CD4-positive, alpha-beta T cell (primary cell): Measurements from ENCODE around the gene CAP2. TPM values are rescaled to one million over a fixed set of nuclear protein-coding genes. Genes with fewer than 3 reads are reported as not detected.

Experiments used
- ATAC-seq: fragments of 200-7000 bp; cut with Tn5 transposase; one replicate; pipeline ENCODE4 v1.10.0; 2022; ENCODE audit warnings: mild to moderate bottlenecking; ENCODE audit not compliant: poor library complexity
- CTCF ChIA-PET: fragments of 350-600 bp; sonication (Branson Sonifier 250); formaldehyde crosslinking; loops from one replicate; lab custom pipeline; 2021; ENCODE audit warnings: antibody characterized with exemption, inconsistent platforms; lab: Charles Lee
- POLR2A ChIA-PET: fragments of 350-600 bp; sonication (Branson Sonifier 250); formaldehyde crosslinking; loops from one replicate; lab custom pipeline; 2021; ENCODE audit warnings: antibody characterized with exemption, inconsistent platforms; lab: Charles Lee
- DNase-seq, 14 experiments: peaks; one replicate each; pipeline ENCODE4 v3.0.0-alpha.2; 2013 to 2020; ENCODE audit warnings: mixed read lengths in 2 of 14
- H3K27ac ChIP-seq, 2 donors: one replicate each; pipeline versions ENCODE4 v1.5.1 to v1.7.0; 2013; ENCODE audit warnings: low read length in 2 of 2, low read depth in 1 of 2, mild to moderate bottlenecking in 1 of 2
- H3K27me3 ChIP-seq, 2 experiments: 1 replicate in 1 of 2; 2 replicates in 1 of 2; pipeline versions ENCODE4 v1.6.1 to v1.7.0; 2013; ENCODE audit warnings: low read length in 2 of 2, control low read depth in 1 of 2, mild to moderate bottlenecking in 1 of 2, moderate library complexity in 1 of 2; ENCODE audit not compliant: insufficient read depth in 2 of 2, control insufficient read depth in 1 of 2
- H3K36me3 ChIP-seq: one replicate; pipeline ENCODE4 v1.6.1; 2013; ENCODE audit warnings: low read length, control low read depth; ENCODE audit not compliant: insufficient read depth
- H3K4me1 ChIP-seq: one replicate; pipeline ENCODE4 v1.6.1; 2013; ENCODE audit warnings: low read length, control low read depth; ENCODE audit not compliant: insufficient read depth
- H3K4me3 ChIP-seq: one replicate; pipeline ENCODE4 v1.5.1; 2013; ENCODE audit warnings: mild to moderate bottlenecking, low read length, moderate library complexity
- H3K9me3 ChIP-seq, 2 experiments: 1 replicate in 1 of 2; 2 replicates in 1 of 2; pipeline versions ENCODE4 v1.6.1 to v1.7.0; 2013; ENCODE audit warnings: low read length in 2 of 2, mild to moderate bottlenecking in 2 of 2, control low read depth in 1 of 2, moderate library complexity in 1 of 2; ENCODE audit not compliant: control insufficient read depth in 1 of 2, insufficient read depth in 1 of 2
- H3K27ac Mint-ChIP-seq: one replicate; pipeline ENCODE4 v1.8.0; 2020; ENCODE audit warnings: mixed read lengths
- H3K27me3 Mint-ChIP-seq: one replicate; pipeline ENCODE4 v1.8.0; 2021; ENCODE audit warnings: mixed read lengths
- H3K36me3 Mint-ChIP-seq: one replicate; pipeline ENCODE4 v1.8.0; 2021; ENCODE audit warnings: low read depth, mixed read lengths
- H3K4me1 Mint-ChIP-seq: one replicate; pipeline ENCODE4 v1.8.0; 2021; ENCODE audit warnings: low read depth, mixed read lengths
- H3K4me3 Mint-ChIP-seq: one replicate; pipeline ENCODE4 v1.8.0; 2020; ENCODE audit warnings: mild to moderate bottlenecking, mixed read lengths
- H3K9me3 Mint-ChIP-seq: one replicate; pipeline ENCODE4 v1.8.0; 2020; ENCODE audit warnings: mixed read lengths
- CTCF ChIP-seq: fragments of 200-600 bp; IDR thresholded peaks from one replicate; pipeline ENCODE4 v1.8.0; 2022; ENCODE audit warnings: antibody characterized with exemption, mild to moderate bottlenecking
- intact Hi-C, 2 experiments: fragments of 100-400 bp; cut with DNase I in 1 of 2; cut with micrococcal nuclease in 1 of 2; formaldehyde crosslinking; loops; one replicate each; pipeline versions ENCODE4 v1.15.1 to v1.9.0; 2023 to 2025; cut with DNase I, micrococcal nuclease
- total RNA-seq, 174 experiments: library from RNA in 2 of 174; stranded (reverse) in 2 of 174; gene quantifications; one replicate each; pipeline ENCODE4 v1.2.3 and lab custom pipeline; 2021 to 2026

CAP2 gene
- total RNA-seq, 2 experiments from 2014 or later: not detected

- Mint-ChIP-seq H3K27me3 (peaks cover 17% of the 10 kb centered on the region), H3K4me3 (no peak overlapping the region), H3K27ac (no peak overlapping the region), H3K36me3 (no peaks in the 10 kb centered on the region), H3K9me3 (no peaks in the 10 kb centered on the region), H3K4me1 (no peaks in the 10 kb centered on the region)
- TF ChIP-seq CTCF: no peak
- Histone ChIP-seq H3K9me3 (no peaks in the 10 kb centered on the region), H3K4me3 (no peak overlapping the region), H3K27me3 (no peaks in the 10 kb centered on the region), H3K36me3 (no peaks in the 10 kb centered on the region), H3K4me1 (no peaks in the 10 kb centered on the region), H3K27ac (no peak overlapping the region)
- ChIA-PET POLR2A (no interaction called here), CTCF (no interaction called here)
- DNase-seq (no peak), ATAC-seq (no peak)
- intact Hi-C loops: no loop called here
Observed at GRCh38 chr6:17519120-17519519, 125.7 kb downstream of the CAP2 start.

DNA sequence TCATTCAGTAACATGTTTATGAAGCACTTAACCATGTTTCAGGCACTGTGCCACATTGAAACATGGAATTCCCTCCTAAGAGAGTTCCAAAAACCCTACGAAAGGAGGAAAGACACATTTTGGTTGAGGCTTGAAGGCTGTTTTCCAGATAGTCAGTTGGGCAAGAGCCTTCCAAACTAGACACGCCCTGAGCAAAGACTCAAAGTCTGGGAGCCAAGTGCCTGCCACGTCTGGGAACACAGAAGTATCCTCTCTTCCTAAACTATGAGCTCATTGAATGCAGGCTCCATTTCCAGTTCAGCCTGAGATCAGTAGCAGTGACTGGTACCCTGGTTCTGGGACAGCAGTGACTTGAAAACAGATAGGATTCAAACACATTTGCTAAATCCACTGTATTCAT lies 132.2 kb downstream of the CAP2 start:
- H3K27ac Mint-ChIP-seq: no peak overlapping the region
- no peak overlapping the region for H3K4me3 Mint-ChIP-seq
- peaks cover 2% of the 10 kb centered on the region for H3K9me3 Mint-ChIP-seq
- ChIA-PET POLR2A (no interaction called here), CTCF (no interaction called here)
- Histone ChIP-seq H3K36me3 (no peaks in the 10 kb centered on the region), H3K9me3 (no peaks in the 10 kb centered on the region), H3K4me1 (no peaks in the 10 kb centered on the region), H3K27ac (no peak overlapping the region), H3K4me3 (no peak overlapping the region), H3K27me3 (no peaks in the 10 kb centered on the region)
- intact Hi-C loops: no loop called here
- peaks cover 7% of the 10 kb centered on the region for H3K27me3 Mint-ChIP-seq
- DNase-seq (no peak), ATAC-seq (no peak)
- no peaks in the 10 kb centered on the region for H3K4me1 Mint-ChIP-seq
- no peaks in the 10 kb centered on the region for H3K36me3 Mint-ChIP-seq
- TF ChIP-seq CTCF: no peak

DNA sequence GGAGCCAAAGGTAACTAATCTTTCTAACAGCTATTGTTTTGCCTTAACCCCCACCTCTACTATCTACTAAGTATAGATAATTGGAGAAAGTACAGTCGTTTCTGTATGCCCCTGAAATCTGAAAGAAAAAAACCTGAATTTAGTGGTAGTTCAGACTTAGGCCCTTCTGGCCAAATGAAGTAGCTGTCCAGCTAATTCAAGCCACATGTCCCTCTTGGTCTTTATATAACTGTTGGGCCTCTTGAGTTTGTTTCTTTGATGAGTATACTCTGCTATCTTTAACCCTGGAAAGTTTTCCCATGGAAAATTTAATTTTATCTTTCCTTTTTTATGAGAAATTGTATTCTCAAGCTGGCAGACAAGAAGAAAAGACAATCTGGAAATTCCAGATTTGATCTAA lies 133.7 kb downstream of the CAP2 start:
- Mint-ChIP-seq H3K36me3 (no peaks in the 10 kb centered on the region), H3K4me3 (no peak overlapping the region), H3K4me1 (no peaks in the 10 kb centered on the region), H3K27me3 (peaks cover 7% of the 10 kb centered on the region), H3K9me3 (peaks cover 2% of the 10 kb centered on the region), H3K27ac (no peak overlapping the region)
- CTCF ChIA-PET: no interaction called here
- Histone ChIP-seq H3K36me3 (no peaks in the 10 kb centered on the region), H3K4me3 (no peak overlapping the region), H3K27me3 (no peaks in the 10 kb centered on the region), H3K9me3 (no peaks in the 10 kb centered on the region), H3K27ac (no peak overlapping the region), H3K4me1 (no peaks in the 10 kb centered on the region)
- POLR2A ChIA-PET: no interaction called here
- no peak for TF ChIP-seq CTCF
- DNase-seq (no peak), ATAC-seq (no peak)
- intact Hi-C loops: no loop called here
